Kidney glomerular epithelial cell (primary cell): Measurements from ENCODE around the gene CDK2.
"Not testable (repeated sequence)": the region's sequence is repeated elsewhere in the genome, so short reads cannot be mapped to it uniquely, and the experiment has no call there.

ENCODE experiments used
- DNase-seq: peaks from one replicate; lab custom pipeline; 2025; lab: John Stamatoyannopoulos, UW

Gene CDK2

DNA sequence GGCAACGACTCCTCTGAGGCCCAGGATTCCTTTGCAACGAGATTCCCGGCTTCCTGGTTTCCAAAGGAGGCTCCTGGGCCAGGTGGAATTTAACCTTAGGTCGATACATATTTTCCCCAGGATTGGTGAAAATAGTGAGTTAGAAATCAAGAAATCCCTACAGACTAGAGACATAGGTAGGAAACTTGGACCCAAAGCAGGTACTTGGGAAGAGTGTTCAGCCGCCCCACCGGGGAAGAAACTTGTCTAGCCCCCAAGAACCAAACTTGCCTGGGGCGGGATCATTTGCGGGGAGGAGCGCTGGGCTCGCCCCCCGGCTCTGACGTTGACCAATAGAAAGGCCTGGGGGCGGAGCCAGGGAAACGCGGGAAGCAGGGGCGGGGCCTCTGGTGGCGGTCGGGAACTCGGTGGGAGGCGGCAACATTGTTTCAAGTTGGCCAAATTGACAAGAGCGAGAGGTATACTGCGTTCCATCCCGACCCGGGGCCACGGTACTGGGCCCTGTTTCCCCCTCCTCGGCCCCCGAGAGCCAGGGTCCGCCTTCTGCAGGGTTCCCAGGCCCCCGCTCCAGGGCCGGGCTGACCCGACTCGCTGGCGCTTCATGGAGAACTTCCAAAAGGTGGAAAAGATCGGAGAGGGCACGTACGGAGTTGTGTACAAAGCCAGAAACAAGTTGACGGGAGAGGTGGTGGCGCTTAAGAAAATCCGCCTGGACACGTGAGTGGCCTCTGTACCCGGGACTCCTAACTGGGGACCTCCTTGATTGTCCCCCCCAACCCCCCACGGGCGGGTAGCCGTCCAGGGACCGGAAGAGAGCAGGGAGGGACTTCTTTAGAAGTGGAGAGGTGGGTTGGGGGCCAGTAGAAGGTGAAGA, at the start of gene CDK2:
CDK2 (plus strand) TSS at position 423 of the 874 bp plus-strand sequence; CDS start at position 602, 179 bp downstream.
- peak; percentile 76 for DNase-seq

GRCh38 chr12:55919032-55919431, 47.6 kb upstream of the CDK2 start:
- DNase-seq, result peak; percentile 35

GRCh38 chr12:55922126-55922525, 44.5 kb upstream of the CDK2 start:
- no peak for DNase-seq

DNA sequence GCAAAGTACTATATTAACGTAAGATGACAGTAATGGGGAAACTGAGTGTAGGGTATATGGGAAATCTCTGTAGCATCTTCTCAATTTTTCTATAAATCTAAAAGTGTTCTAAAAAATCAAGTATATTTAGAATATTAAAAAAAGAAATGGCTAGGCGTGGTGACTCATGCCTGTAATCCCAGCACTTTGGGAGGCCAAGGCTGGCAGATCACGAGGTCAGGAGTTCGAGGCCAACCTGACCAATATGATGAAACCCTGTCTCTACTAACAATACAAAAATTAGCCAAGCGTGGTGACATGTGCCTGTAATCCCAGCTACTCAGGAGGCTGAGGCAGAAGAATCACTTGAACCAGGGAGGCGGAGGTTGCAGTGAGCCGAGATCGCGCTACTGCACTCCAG, 43.0 kb upstream of the CDK2 start:
- DNase-seq, result not testable (repeated sequence)

GRCh38 chr12:55925371-55925770, 41.3 kb upstream of the CDK2 start:
- no peak for DNase-seq

GRCh38 chr12:55925870-55926737, 40.5 kb upstream of the CDK2 start:
- no peak for DNase-seq

DNA sequence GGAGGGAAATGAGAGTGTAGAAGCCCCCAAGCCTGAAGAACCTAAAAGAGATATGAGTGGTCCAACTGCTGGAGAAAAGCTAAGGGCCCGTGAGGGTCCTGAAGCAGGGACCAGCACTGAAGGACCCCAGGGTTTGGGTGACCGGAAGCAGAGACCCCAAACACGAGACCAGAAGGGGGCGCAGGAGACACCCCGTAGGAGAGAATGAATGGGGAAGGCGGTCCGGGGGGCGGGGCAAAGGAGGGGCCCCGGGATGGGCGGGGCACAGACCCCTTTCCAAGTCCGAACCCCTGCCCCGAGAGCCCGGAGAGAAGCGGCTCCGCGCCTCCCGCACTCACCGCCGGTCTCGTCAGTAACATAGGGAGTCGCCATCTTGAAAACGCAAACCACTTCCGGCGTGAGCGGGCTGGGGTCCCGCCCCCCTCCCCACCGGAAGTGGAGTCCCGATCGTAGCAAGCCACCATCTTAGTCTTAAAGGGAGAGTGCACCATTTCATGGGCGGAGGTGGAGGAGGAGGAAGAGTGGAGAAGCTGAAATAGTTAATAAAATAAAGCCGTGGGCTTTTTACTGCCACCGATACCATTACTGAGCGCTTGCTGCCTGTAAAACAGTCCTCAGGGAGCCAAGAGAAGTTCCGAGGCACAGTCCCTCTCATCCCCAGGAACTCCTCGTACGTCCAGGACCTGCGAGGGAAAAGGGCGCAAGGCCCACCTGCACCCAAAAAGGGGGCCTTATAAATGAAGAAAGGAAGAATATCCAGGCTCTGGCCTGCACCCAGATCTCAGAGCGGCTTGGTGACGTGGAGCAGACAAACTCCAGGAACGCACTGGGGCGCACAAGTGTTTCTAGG, 39.7 kb upstream of the CDK2 start:
- peak; percentile 81 for DNase-seq

GRCh38 chr12:55927588-55928502, 38.8 kb upstream of the CDK2 start, which contains the start of gene PYM1:
TSS of gene PYM1 (minus strand) at chr12:55927894. CDS start at chr12:55927761, 133 bp downstream.
- peak; percentile 44 for DNase-seq

GRCh38 chr12:55929306-55929791, 37.3 kb upstream of the CDK2 start:
- DNase-seq, result no peak

GRCh38 chr12:55930771-55931316, 35.8 kb upstream of the CDK2 start, which contains the start of gene DGKA:
TSS of gene DGKA (plus strand) at chr12:55931162. CDS start at chr12:55936504, 5,342 bp downstream.
- peak; percentile 48 for DNase-seq

- DNase-seq, result no peak
Observed at GRCh38 chr12:55931317-55931779, 35.3 kb upstream of the CDK2 start.

DNA sequence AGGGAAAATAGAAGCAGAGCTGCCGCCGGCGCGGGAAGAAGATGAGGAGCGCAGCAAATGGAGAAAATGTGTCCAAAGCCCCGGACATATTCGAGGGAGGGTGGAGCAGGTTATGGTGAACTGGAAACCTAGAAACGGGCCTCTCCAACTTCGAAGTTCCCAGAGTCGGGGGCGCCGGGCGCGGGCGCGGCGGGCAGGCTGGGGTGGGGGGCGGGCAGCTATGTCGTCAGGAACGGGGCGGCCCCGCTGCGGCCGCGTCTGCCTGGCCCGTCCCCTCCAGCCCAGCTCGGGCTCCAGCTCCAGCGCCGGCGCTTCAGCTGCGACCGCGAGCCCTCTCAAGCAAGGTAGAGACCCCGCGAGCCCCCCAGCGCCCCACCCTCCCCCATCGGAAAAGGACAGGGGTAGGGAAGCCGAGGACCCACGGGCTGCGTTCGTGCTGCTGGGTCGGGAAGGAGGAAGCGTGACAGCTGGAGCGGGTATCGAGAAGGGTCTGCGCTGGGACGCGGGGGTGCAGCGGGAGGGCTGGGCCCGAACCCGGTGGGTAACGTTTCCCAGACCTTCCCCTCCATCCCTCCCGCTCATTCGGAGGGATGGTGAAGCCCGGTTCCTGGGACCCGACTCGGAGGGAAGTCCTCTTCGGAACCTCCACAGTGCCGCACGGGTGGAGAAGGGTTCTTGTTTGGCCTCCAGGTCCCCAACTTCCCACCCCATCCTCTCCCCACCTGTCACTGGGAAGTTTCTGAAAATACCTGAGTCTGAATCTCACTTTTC, 34.7 kb upstream of the CDK2 start:
- DNase-seq, result peak; percentile 26

GRCh38 chr12:55932551-55932910, 34.1 kb upstream of the CDK2 start:
- DNase-seq, result no peak

- DNase-seq, result peak; percentile 8
Observed at GRCh38 chr12:55933169-55933798, 33.3 kb upstream of the CDK2 start.

GRCh38 chr12:55933799-55934742, 32.6 kb upstream of the CDK2 start:
- no peak for DNase-seq

- DNase-seq, result no peak
Observed at GRCh38 chr12:55934773-55935172, 31.9 kb upstream of the CDK2 start.

- DNase-seq, result no peak
Observed at GRCh38 chr12:55935738-55936151, 30.9 kb upstream of the CDK2 start.

DNA sequence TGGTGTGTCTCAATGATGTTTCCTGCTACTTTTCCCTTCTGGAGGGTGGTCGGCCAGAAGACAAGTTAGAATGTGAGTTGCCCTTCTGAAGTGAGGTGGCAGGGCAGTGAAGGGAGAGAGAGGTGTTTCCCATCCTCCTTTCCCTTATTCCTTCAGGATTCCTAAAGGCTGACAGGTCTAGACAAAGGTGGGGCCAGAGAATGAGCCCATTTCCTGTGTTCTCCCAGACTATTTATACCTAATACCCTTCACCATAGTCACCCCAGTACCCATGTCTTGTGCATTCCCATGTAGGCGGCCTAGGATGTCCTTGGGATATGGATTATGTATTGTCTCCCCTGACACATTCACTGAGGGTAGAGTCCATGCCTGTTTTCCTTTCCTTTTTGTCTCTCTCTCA, 28.6 kb upstream of the CDK2 start:
- DNase-seq, result no peak
